Caco-2 (cell line): Measurements from ENCODE around the gene NPTX1. TPM values are rescaled to one million over a fixed set of nuclear protein-coding genes. Genes with fewer than 3 reads are reported as not detected.
A peak's percentile ranks its signal among the peaks of the same experiment; 100 is the strongest.

Experiments
- BruUV-seq: library from RNA; stranded (reverse); fragments of 400-500 nt; replicated peaks from 2 replicates; lab custom pipeline; 2021; lab: Mats Ljungman, UMichigan
- CTCF ChIA-PET: fragments of 300-600 bp; sonication (Branson Sonifier 250); formaldehyde crosslinking; loops from one replicate; lab custom pipeline; 2022; ENCODE audit warnings: antibody characterized with exemption; lab: Charles Lee
- POLR2A ChIA-PET: fragments of 300-600 bp; sonication (Branson Sonifier 250); formaldehyde crosslinking; loops from one replicate; lab custom pipeline; 2022; ENCODE audit warnings: antibody characterized with exemption; lab: Charles Lee
- DNase-seq, 2 experiments: peaks; one replicate each; pipeline versions ENCODE4 v3.0.0 to v3.0.0-alpha.2; 2020 to 2022
- H3K27me3 ChIP-seq: replicated peaks from 2 replicates; pipeline ENCODE4 v1.6.0; 2011; ENCODE audit warnings: low read length; ENCODE audit not compliant: control insufficient read depth, insufficient read depth
- H3K36me3 ChIP-seq: 2 replicates; pipeline ENCODE4 v1.5.1; 2011; ENCODE audit warnings: low read length; ENCODE audit not compliant: control insufficient read depth, insufficient read depth
- H3K4me1 ChIP-seq: fragments of 250-450 bp; sonication (Bioruptor Pico); 2 replicates; pipeline ENCODE4 v1.5.1; 2020; ENCODE audit warnings: mild to moderate bottlenecking
- H3K4me3 ChIP-seq: 2 replicates; pipeline ENCODE4 v1.5.1; 2011; ENCODE audit warnings: low read depth, mild to moderate bottlenecking, control low read depth, low read length
- H3K9me3 ChIP-seq: fragments of 250-450 bp; sonication (Bioruptor Pico); 2 replicates; pipeline ENCODE4 v1.5.1; 2020; ENCODE audit warnings: mild to moderate bottlenecking, moderate library complexity
- H3K27ac Mint-ChIP-seq: one replicate; pipeline ENCODE4 v1.8.0; 2022; ENCODE audit warnings: mixed read lengths; ENCODE audit not compliant: unreplicated experiment
- H3K27me3 Mint-ChIP-seq: one replicate; pipeline ENCODE4 v1.8.0; 2022; ENCODE audit warnings: mixed read lengths; ENCODE audit not compliant: insufficient read depth, unreplicated experiment
- H3K36me3 Mint-ChIP-seq: one replicate; pipeline ENCODE4 v1.8.0; 2022; ENCODE audit warnings: mild to moderate bottlenecking, mixed read lengths; ENCODE audit not compliant: insufficient read depth, unreplicated experiment
- H3K4me1 Mint-ChIP-seq: one replicate; pipeline ENCODE4 v1.8.0; 2022; ENCODE audit warnings: low read depth, mixed read lengths; ENCODE audit not compliant: unreplicated experiment
- H3K4me3 Mint-ChIP-seq: one replicate; pipeline ENCODE4 v1.8.0; 2022; ENCODE audit warnings: mild to moderate bottlenecking, moderate library complexity, mixed read lengths; ENCODE audit not compliant: unreplicated experiment
- H3K9me3 Mint-ChIP-seq: one replicate; pipeline ENCODE4 v1.8.0; 2022; ENCODE audit warnings: mixed read lengths; ENCODE audit not compliant: unreplicated experiment
- CTCF ChIP-seq, 2 experiments: fragments of 200-600 bp in 1 of 2; IDR thresholded peaks; 1 replicate in 1 of 2; 2 replicates in 1 of 2; pipeline versions ENCODE4 v1.5.1 to v1.8.0; 2011 to 2022; ENCODE audit warnings: antibody characterized with exemption in 1 of 2, control low read depth in 1 of 2, inconsistent platforms in 1 of 2, low read depth in 1 of 2, low read length in 1 of 2, mild to moderate bottlenecking in 1 of 2, moderate library complexity in 1 of 2; ENCODE audit not compliant: insufficient read depth in 1 of 2, severe bottlenecking in 1 of 2, unreplicated experiment in 1 of 2
- intact Hi-C: fragments of 100-400 bp; cut with micrococcal nuclease; formaldehyde crosslinking; loops from one replicate; pipeline ENCODE4 v1.10.0; 2022; ENCODE audit not compliant: unreplicated experiment
- total RNA-seq: library from RNA; stranded (reverse); gene quantifications from 2 replicates; pipeline ENCODE4 v1.2.3, GENCODE V29; 2022

The NPTX1 gene
- total RNA-seq, 1 experiment from 2014 or later: 0.57 TPM

DNA sequence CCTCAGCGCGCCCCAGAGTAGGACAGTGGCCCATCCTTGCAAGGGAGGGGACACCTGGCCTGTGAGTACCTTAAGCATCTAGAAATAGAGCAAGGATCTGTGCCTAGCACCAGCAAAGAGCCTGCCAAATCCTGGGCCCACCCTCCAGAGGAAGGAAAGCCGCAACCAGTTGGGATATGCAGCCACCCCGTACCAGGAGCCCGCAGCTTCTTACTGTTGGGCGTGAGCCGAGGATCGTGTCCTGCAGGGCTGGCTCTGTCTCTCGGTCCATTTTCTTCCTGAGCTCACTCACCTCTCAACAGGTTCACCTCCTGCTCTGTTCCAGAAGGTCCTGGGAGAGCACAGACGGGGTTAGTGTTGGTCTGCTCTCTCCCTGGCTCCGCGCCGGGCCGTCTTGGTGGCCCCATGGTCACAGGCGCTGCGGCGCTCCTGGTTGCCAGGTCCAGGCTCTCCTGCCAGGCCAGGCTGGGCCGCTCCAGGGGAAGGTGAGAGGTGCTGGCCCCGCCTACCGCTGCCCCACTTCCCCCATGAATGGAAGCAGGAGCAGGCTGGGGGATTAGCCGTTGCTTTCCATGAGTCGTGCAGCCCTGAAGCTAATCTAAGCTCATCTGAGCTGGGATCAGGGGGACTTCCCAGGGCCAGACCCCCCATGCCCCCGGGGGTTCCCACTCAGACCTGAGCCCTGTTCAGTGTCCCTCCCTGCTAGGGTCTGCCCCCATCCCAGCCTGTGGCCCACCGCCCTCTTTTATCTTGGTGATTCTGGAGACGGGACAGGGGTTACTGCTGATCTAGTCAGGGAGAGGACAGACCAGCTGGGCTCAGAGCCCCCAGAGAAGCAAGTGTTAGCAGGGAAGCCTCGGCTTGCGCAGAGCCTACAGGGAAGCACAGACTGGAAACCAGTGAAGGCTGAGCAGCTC, 48.8 kb downstream of the NPTX1 start:
- no peaks in the 10 kb centered on the region for H3K36me3 ChIP-seq
- Mint-ChIP-seq H3K36me3 (peaks cover 12% of the 10 kb centered on the region), H3K27me3 (peaks cover 6% of the 10 kb centered on the region), H3K27ac (no peak overlapping the region), H3K9me3 (no peaks in the 10 kb centered on the region), H3K4me1 (no peaks in the 10 kb centered on the region), H3K4me3 (no peak overlapping the region)
- BruUV-seq: no TSS peak
- no peaks in the 10 kb centered on the region for H3K4me1 ChIP-seq
- POLR2A ChIA-PET: interaction anchor here (0.5 kb wide), 1 partner anchor 143 kb away, joined by 3 read pairs; no protein-coding TSS in a partner anchor
- no peak for DNase-seq
- TF ChIP-seq CTCF (IDR thresholded peaks at IDR 0.05; ENCODE audit: insufficient read depth in 1 of 2, low read depth in 1 of 2, low read length in 1 of 2, severe bottlenecking in 1 of 2, unreplicated experiment in 1 of 2): no peak
- H3K4me3 ChIP-seq: no peak overlapping the region
- intact Hi-C loops: loop anchor here (1.0 kb wide), 2 partner anchors 148 to 223 kb away; no protein-coding TSS in a partner anchor
- no peaks in the 10 kb centered on the region for H3K27me3 ChIP-seq
- H3K9me3 ChIP-seq: no peaks in the 10 kb centered on the region
- CTCF ChIA-PET: interaction anchor here (0.5 to 1.5 kb wide), 22 partner anchors 10 to 707 kb away, joined by 3 to 17 read pairs (median 3); partner anchors contain the start of gene NPTX1

- no peak overlapping the region for H3K27ac Mint-ChIP-seq
- no peaks in the 10 kb centered on the region for H3K27me3 ChIP-seq
- POLR2A ChIA-PET: no interaction called here
- H3K27me3 Mint-ChIP-seq: peaks cover 6% of the 10 kb centered on the region
- H3K4me1 Mint-ChIP-seq: no peaks in the 10 kb centered on the region
- no peak overlapping the region for H3K4me3 Mint-ChIP-seq
- no TSS peak for BruUV-seq
- no peaks in the 10 kb centered on the region for H3K4me1 ChIP-seq
- H3K36me3 ChIP-seq: no peaks in the 10 kb centered on the region
- intact Hi-C loops: loop anchor here (1.0 kb wide), 2 partner anchors 149 to 224 kb away; no protein-coding TSS in a partner anchor
- H3K9me3 Mint-ChIP-seq: no peaks in the 10 kb centered on the region
- peak; percentile 97 to 99 for TF ChIP-seq CTCF (IDR thresholded peaks at IDR 0.05; ENCODE audit: insufficient read depth in 1 of 2, low read depth in 1 of 2, low read length in 1 of 2, severe bottlenecking in 1 of 2, unreplicated experiment in 1 of 2)
- CTCF ChIA-PET: interaction anchor here (0.5 to 1.5 kb wide), 22 partner anchors 11 to 706 kb away, joined by 3 to 17 read pairs (median 3); partner anchors contain the start of gene NPTX1
- no peaks in the 10 kb centered on the region for H3K9me3 ChIP-seq
- H3K36me3 Mint-ChIP-seq: peaks cover 16% of the 10 kb centered on the region
- peak; percentile 80 to 91 for DNase-seq
- no peak overlapping the region for H3K4me3 ChIP-seq
Measured at GRCh38 chr17:80426671-80427326, 49.6 kb downstream of the NPTX1 start.

GRCh38 chr17:80425835-80426426, 50.5 kb downstream of the NPTX1 start:
- Mint-ChIP-seq H3K4me3 (no peak overlapping the region), H3K27me3 (no peaks in the 10 kb centered on the region), H3K36me3 (peaks cover 16% of the 10 kb centered on the region), H3K27ac (no peak overlapping the region), H3K9me3 (no peaks in the 10 kb centered on the region), H3K4me1 (no peaks in the 10 kb centered on the region)
- intact Hi-C loops: loop anchor here (2.0 kb wide), 1 partner anchor 555 kb away; no protein-coding TSS in a partner anchor
- TF ChIP-seq CTCF (IDR thresholded peaks at IDR 0.05; ENCODE audit: insufficient read depth in 1 of 2, low read depth in 1 of 2, low read length in 1 of 2, severe bottlenecking in 1 of 2, unreplicated experiment in 1 of 2): no peak
- H3K4me1 ChIP-seq: no peaks in the 10 kb centered on the region
- POLR2A ChIA-PET: interaction anchor here (1.9 kb wide), 1 partner anchor 29 kb away, joined by 5 read pairs; no protein-coding TSS in a partner anchor
- no peak overlapping the region for H3K4me3 ChIP-seq
- no peak for DNase-seq
- no peaks in the 10 kb centered on the region for H3K27me3 ChIP-seq
- CTCF ChIA-PET: no interaction called here
- no TSS peak for BruUV-seq
- no peaks in the 10 kb centered on the region for H3K36me3 ChIP-seq
- no peaks in the 10 kb centered on the region for H3K9me3 ChIP-seq
